HCT116 (cell line): ENCODE data around the gene COG5. TPM values are rescaled to one million over a fixed set of nuclear protein-coding genes. Genes with fewer than 3 reads are reported as not detected.

Source experiments
- ATAC-seq: fragments of 200-7000 bp; cut with Tn5 transposase; 2 replicates; pipeline ENCODE4 v1.9.1; 2020; ENCODE audit warnings: mild to moderate bottlenecking, moderate library complexity
- BruUV-seq: library from RNA; stranded (reverse); fragments of 400-500 nt; replicated peaks from 2 replicates; lab custom pipeline; 2021; lab: Mats Ljungman, UMichigan
- CTCF ChIA-PET: fragments of 300-600 bp; sonication (Branson Sonifier 250); formaldehyde crosslinking; loops from one replicate; lab custom pipeline; 2021; ENCODE audit warnings: antibody characterized with exemption; lab: Charles Lee
- POLR2A ChIA-PET: fragments of 300-600, 350-600 bp; sonication (Branson Sonifier 250); formaldehyde crosslinking; loops from one replicate; lab custom pipeline; 2021; ENCODE audit warnings: antibody characterized with exemption; lab: Charles Lee
- RAD21 ChIA-PET, 2 experiments: fragments of 300-600 bp; sonication (Branson Sonifier 250); formaldehyde crosslinking; loops; one replicate each; lab custom pipeline; 2023; ENCODE audit warnings: low total read pairs in 2 of 2; ENCODE audit not compliant: uncharacterized antibody in 2 of 2, unreplicated experiment in 2 of 2, low non-redundant PET in 1 of 2; lab: Charles Lee
- DNase-seq: peaks from one replicate; pipeline ENCODE4 v3.0.0-alpha.2; 2010; ENCODE audit warnings: low read depth, low spot score
- H2AFZ ChIP-seq: fragments of 200-600 bp; shearing (Covaris generic), sonication (generic); 2 replicates; pipeline ENCODE4 v1.6.1; 2017; ENCODE audit warnings: low read depth, mixed run types, mixed read lengths, antibody characterized with exemption, low read length; ENCODE audit not compliant: poor library complexity, severe bottlenecking
- H3K27ac ChIP-seq: 2 replicates; pipeline ENCODE4 v1.5.1; 2012; ENCODE audit warnings: low read depth, low read length
- H3K27me3 ChIP-seq: fragments of 200-600 bp; sonication (generic); 2 replicates; pipeline ENCODE4 v1.6.1; 2016; ENCODE audit warnings: mixed run types, low read length, mixed read lengths; ENCODE audit not compliant: insufficient read depth
- H3K36me3 ChIP-seq, 2 experiments: fragments of 200-500 bp in 1 of 2; fragments of 200-600 bp in 1 of 2; sonication (Bioruptor generic) in 1 of 2; sonication (generic) in 1 of 2; 2 replicates each; pipeline versions ENCODE4 v1.5.1 to v1.6.1; 2014 to 2016; ENCODE audit warnings: low read length in 2 of 2, inconsistent platforms in 1 of 2, mixed read lengths in 1 of 2, mixed run types in 1 of 2; ENCODE audit not compliant: insufficient read depth in 2 of 2, control insufficient read depth in 1 of 2
- H3K4me1 ChIP-seq, 2 experiments: fragments of 200-600 bp in 1 of 2; sonication (generic) in 1 of 2; 2 replicates each; pipeline versions ENCODE4 v1.5.1 to v1.6.1; 2012 to 2017; ENCODE audit warnings: low read length in 2 of 2, inconsistent platforms in 1 of 2, mild to moderate bottlenecking in 1 of 2, mixed read lengths in 1 of 2, mixed run types in 1 of 2, moderate library complexity in 1 of 2; ENCODE audit not compliant: insufficient read depth in 2 of 2, control insufficient read depth in 1 of 2
- H3K4me2 ChIP-seq: fragments of 200-600 bp; sonication (generic); 2 replicates; pipeline ENCODE4 v1.6.1; 2017; ENCODE audit warnings: mixed run types, low read length, mixed read lengths
- H3K4me3 ChIP-seq, 2 experiments: fragments of 200-600 bp in 1 of 2; sonication (generic) in 1 of 2; replicated peaks in 1 of 2; 2 replicates each; pipeline ENCODE4 v1.5.1; 2011 to 2016; ENCODE audit warnings: low read length in 2 of 2, control low read depth in 1 of 2, low read depth in 1 of 2, mild to moderate bottlenecking in 1 of 2, mixed read lengths in 1 of 2, mixed run types in 1 of 2
- H3K79me2 ChIP-seq: fragments of 200-600 bp; sonication (generic); 2 replicates; pipeline ENCODE4 v1.6.1; 2017; ENCODE audit warnings: mild to moderate bottlenecking, mixed run types, low read length, moderate library complexity, mixed read lengths; ENCODE audit not compliant: insufficient read depth
- H3K9ac ChIP-seq: fragments of 200-600 bp; sonication (generic); 2 replicates; pipeline ENCODE4 v1.6.1; 2016; ENCODE audit warnings: low read length, mixed read lengths
- H3K9me2 ChIP-seq: fragments of 200-600 bp; sonication (generic), shearing (Covaris generic); 2 replicates; pipeline ENCODE4 v1.6.1; 2017; ENCODE audit warnings: mixed run types, mild to moderate bottlenecking, moderate library complexity; ENCODE audit not compliant: insufficient read depth
- H3K9me3 ChIP-seq, 2 experiments: fragments of 200-500 bp in 1 of 2; fragments of 200-600 bp in 1 of 2; sonication (Bioruptor generic) in 1 of 2; sonication (generic) in 1 of 2; 2 replicates each; pipeline ENCODE4 v1.6.1; 2014 to 2017; ENCODE audit warnings: low read length in 2 of 2, mixed read lengths in 2 of 2, inconsistent platforms in 1 of 2, low read depth in 1 of 2, mild to moderate bottlenecking in 1 of 2, mixed run types in 1 of 2, moderate library complexity in 1 of 2; ENCODE audit not compliant: control insufficient read depth in 1 of 2, insufficient read depth in 1 of 2
- H4K20me1 ChIP-seq: fragments of 200-600 bp; sonication (generic), shearing (Covaris generic); 2 replicates; pipeline ENCODE4 v1.6.1; 2017; ENCODE audit warnings: mixed run types, mild to moderate bottlenecking, moderate library complexity; ENCODE audit not compliant: insufficient read depth
- CBX3 ChIP-seq: IDR thresholded peaks from 2 replicates; pipeline ENCODE4 v1.6.1; 2012; ENCODE audit warnings: low read depth
- CTCF ChIP-seq, 3 experiments: fragments of 200-600 bp in 1 of 3; sonication (generic) in 1 of 3; IDR thresholded peaks in 2 of 3; conservative IDR thresholded peaks in 1 of 3; 2 replicates each; pipeline ENCODE4 v1.5.1; 2012 to 2017; ENCODE audit warnings: low read depth in 2 of 3, low read length in 2 of 3, antibody characterized with exemption in 1 of 3, borderline replicate concordance in 1 of 3, control low read depth in 1 of 3, mild to moderate bottlenecking in 1 of 3, mixed read lengths in 1 of 3, mixed run types in 1 of 3, moderate library complexity in 1 of 3; ENCODE audit not compliant: insufficient read depth in 1 of 3
- EGR1 ChIP-seq: IDR thresholded peaks from 2 replicates; pipeline ENCODE4 v1.6.1; 2012; ENCODE audit warnings: low read depth
- ELF1 ChIP-seq: IDR thresholded peaks from 2 replicates; pipeline ENCODE4 v1.6.1; 2012; ENCODE audit warnings: low read depth, borderline replicate concordance
- EZH2 ChIP-seq: fragments of 200-600 bp; sonication (generic); IDR thresholded peaks from 2 replicates; pipeline ENCODE4 v1.6.1; 2017; ENCODE audit warnings: antibody characterized with exemption, mixed run types
- JUND ChIP-seq: IDR thresholded peaks from 2 replicates; pipeline ENCODE4 v1.6.1; 2012
- MAX ChIP-seq: IDR thresholded peaks from 2 replicates; pipeline ENCODE4 v1.6.1; 2012
- POLR2A ChIP-seq: IDR thresholded peaks from 2 replicates; pipeline ENCODE4 v1.7.0; 2011; ENCODE audit warnings: borderline replicate concordance; ENCODE audit not compliant: insufficient read depth, insufficient read length; ENCODE audit errors: extremely low read depth
- POLR2AphosphoS5 ChIP-seq: IDR thresholded peaks from 2 replicates; pipeline ENCODE4 v1.6.1; 2011; ENCODE audit warnings: mild to moderate bottlenecking, low read depth, low read length, moderate library complexity
- RAD21 ChIP-seq: IDR thresholded peaks from 2 replicates; pipeline ENCODE4 v1.6.1; 2012; ENCODE audit warnings: low read depth, mild to moderate bottlenecking
- REST ChIP-seq: IDR thresholded peaks from 2 replicates; pipeline ENCODE4 v1.6.1; 2012; ENCODE audit warnings: low read depth
- SIN3A ChIP-seq: IDR thresholded peaks from 2 replicates; pipeline ENCODE4 v1.6.1; 2012; ENCODE audit warnings: low read depth
- TCF7L2 ChIP-seq: IDR thresholded peaks from 2 replicates; pipeline ENCODE4 v1.7.0; 2011; ENCODE audit warnings: borderline replicate concordance, inconsistent platforms; ENCODE audit not compliant: insufficient read depth, insufficient read length; ENCODE audit errors: extremely low read depth
- YY1 ChIP-seq: IDR thresholded peaks from 2 replicates; pipeline ENCODE4 v1.6.1; 2011; ENCODE audit warnings: low read length, low read depth, moderate library complexity, mild to moderate bottlenecking; ENCODE audit not compliant: insufficient replicate concordance; ENCODE audit errors: extremely low read depth
- ZBTB33 ChIP-seq: IDR thresholded peaks from 2 replicates; pipeline ENCODE4 v1.6.1; 2011; ENCODE audit warnings: mild to moderate bottlenecking, low read length, moderate library complexity; ENCODE audit not compliant: insufficient replicate concordance; ENCODE audit errors: extremely low read depth
- ZFX ChIP-seq: fragments of 450-650 bp; IDR thresholded peaks from 2 replicates; pipeline ENCODE4 v1.6.1; 2017
- intact Hi-C: fragments of 100-400 bp; cut with micrococcal nuclease; formaldehyde crosslinking; loops from 2 replicates; pipeline ENCODE4 v1.10.0; 2022
- total RNA-seq: library from RNA; stranded (reverse); gene quantifications from one replicate; pipeline ENCODE4 v1.2.1, GENCODE V29; 2021; ENCODE audit not compliant: unreplicated experiment

Gene COG5
- total RNA-seq, 1 experiment from 2014 or later = 30.7 TPM

GRCh38 chr7:107394276-107394675 lies 169.4 kb downstream of the COG5 start:
- TF ChIP-seq EZH2 = no peak
- no peak for TF ChIP-seq CTCF (IDR thresholded peaks at IDR 0.05 in 2 of 3, conservative IDR thresholded peaks at IDR 0.05 in 1 of 3; ENCODE audit: borderline replicate concordance in 1 of 3, insufficient read depth in 1 of 3, low read depth in 2 of 3, low read length in 2 of 3)
- TF ChIP-seq ELF1 = no peak
- TF ChIP-seq YY1 = no peak
- TF ChIP-seq SIN3A = no peak
- TF ChIP-seq JUND = no peak
- no peak for TF ChIP-seq ZBTB33
- no peak for TF ChIP-seq REST
- no peak for TF ChIP-seq POLR2A
- no peak for TF ChIP-seq RAD21
- TF ChIP-seq TCF7L2 = no peak
- TF ChIP-seq MAX = no peak
- no peak for TF ChIP-seq ZFX
- TF ChIP-seq CBX3 = no peak
- TF ChIP-seq POLR2AphosphoS5 = no peak
- no peak for TF ChIP-seq EGR1
- Histone ChIP-seq H3K27me3 (no peaks in the 10 kb centered on the region), H3K79me2 (no peaks in the 10 kb centered on the region), H3K4me1 (no peaks in the 10 kb centered on the region), H3K27ac (no peak overlapping the region), H3K4me3 (no peak overlapping the region), H3K4me2 (no peak overlapping the region), H4K20me1 (no peaks in the 10 kb centered on the region), H2AFZ (no peak overlapping the region), H3K36me3 (no peaks in the 10 kb centered on the region), H3K9me3 (no peaks in the 10 kb centered on the region), H3K9ac (no peak overlapping the region), H3K9me2 (no peaks in the 10 kb centered on the region)
- POLR2A ChIA-PET = no interaction called here
- CTCF ChIA-PET = no interaction called here
- ATAC-seq (no peak), DNase-seq (no peak)
- RAD21 ChIA-PET = no interaction called here
- no TSS peak for BruUV-seq
- intact Hi-C loops = no loop called here
